Progenitor cell of endocrine pancreas (in vitro differentiated cells): ENCODE data around the gene BTBD2. TPM values are rescaled to one million over a fixed set of nuclear protein-coding genes. Genes with fewer than 3 reads are reported as not detected.
A peak's percentile ranks its signal among the peaks of the same experiment; 100 is the strongest.

ENCODE experiments used
- DNase-seq: peaks from one replicate; pipeline ENCODE4 v3.0.0; 2021; ENCODE audit warnings: low spot score; ENCODE audit not compliant: unreplicated experiment
- H3K27ac Mint-ChIP-seq: 2 replicates; pipeline ENCODE4 v1.8.0; 2021; ENCODE audit warnings: mild to moderate bottlenecking, moderate library complexity, mixed read lengths
- H3K27me3 Mint-ChIP-seq: 2 replicates; pipeline ENCODE4 v1.8.0; 2021; ENCODE audit warnings: mixed read lengths
- H3K36me3 Mint-ChIP-seq: 2 replicates; pipeline ENCODE4 v1.8.0; 2022; ENCODE audit warnings: mixed read lengths; ENCODE audit not compliant: insufficient read depth
- H3K4me1 Mint-ChIP-seq: 2 replicates; pipeline ENCODE4 v1.8.0; 2021; ENCODE audit warnings: low read depth, mixed read lengths
- H3K4me3 Mint-ChIP-seq: 2 replicates; pipeline ENCODE4 v1.8.0; 2021; ENCODE audit warnings: low read depth, mild to moderate bottlenecking, moderate library complexity, mixed read lengths
- H3K9me3 Mint-ChIP-seq: 2 replicates; pipeline ENCODE4 v1.8.0; 2021; ENCODE audit warnings: low read depth, mixed read lengths
- CTCF ChIP-seq: fragments of 200-600 bp; sonication (generic); IDR thresholded peaks from one replicate; pipeline ENCODE4 v1.5.0; 2021; ENCODE audit warnings: antibody characterized with exemption, mild to moderate bottlenecking; ENCODE audit not compliant: unreplicated experiment
- total RNA-seq: library from RNA; stranded (reverse); gene quantifications from 2 replicates; pipeline ENCODE4 v1.2.1, GENCODE V29; 2021

Gene BTBD2
- total RNA-seq, 1 donor from 2014 or later: 125 TPM

- Mint-ChIP-seq H3K4me1 (no peaks in the 10 kb centered on the region), H3K27ac (peak overlapping the region; percentile 56), H3K36me3 (peaks cover 6% of the 10 kb centered on the region), H3K27me3 (no peaks in the 10 kb centered on the region), H3K9me3 (no peaks in the 10 kb centered on the region), H3K4me3 (no peak overlapping the region)
- no peak for DNase-seq
- no peak for TF ChIP-seq CTCF
Observed at GRCh38 chr19:1975162-1975480, 40.4 kb downstream of the BTBD2 start.

- Mint-ChIP-seq H3K36me3 (peaks cover 7% of the 10 kb centered on the region), H3K27ac (peak overlapping the region; percentile 56), H3K27me3 (no peaks in the 10 kb centered on the region), H3K4me1 (no peaks in the 10 kb centered on the region), H3K4me3 (no peak overlapping the region), H3K9me3 (no peaks in the 10 kb centered on the region)
- TF ChIP-seq CTCF: no peak
- no peak for DNase-seq
Observed at GRCh38 chr19:1974381-1975161, 40.9 kb downstream of the BTBD2 start.

GRCh38 chr19:1970806-1971502 is 44.6 kb downstream of the BTBD2 start:
- Mint-ChIP-seq H3K4me3 (no peak overlapping the region), H3K36me3 (peaks cover 9% of the 10 kb centered on the region), H3K9me3 (no peaks in the 10 kb centered on the region), H3K4me1 (no peaks in the 10 kb centered on the region), H3K27ac (no peak overlapping the region), H3K27me3 (no peaks in the 10 kb centered on the region)
- DNase-seq: no peak
- no peak for TF ChIP-seq CTCF

- Mint-ChIP-seq H3K4me3 (no peak overlapping the region), H3K4me1 (no peaks in the 10 kb centered on the region), H3K27ac (no peak overlapping the region), H3K27me3 (no peaks in the 10 kb centered on the region), H3K36me3 (peaks cover 8% of the 10 kb centered on the region), H3K9me3 (no peaks in the 10 kb centered on the region)
- TF ChIP-seq CTCF: no peak
- DNase-seq: no peak
Observed at GRCh38 chr19:1970003-1970805, 45.3 kb downstream of the BTBD2 start.
